GM19043 (cell line): ENCODE results near the gene HABP4.

Experiments
- ATAC-seq: cut with Tn5 transposase; IDR thresholded peaks from one replicate; pipeline ENCODE4 v1.9.1; 2021; ENCODE audit warnings: low read depth; ENCODE audit not compliant: unreplicated experiment

The HABP4 gene

DNA sequence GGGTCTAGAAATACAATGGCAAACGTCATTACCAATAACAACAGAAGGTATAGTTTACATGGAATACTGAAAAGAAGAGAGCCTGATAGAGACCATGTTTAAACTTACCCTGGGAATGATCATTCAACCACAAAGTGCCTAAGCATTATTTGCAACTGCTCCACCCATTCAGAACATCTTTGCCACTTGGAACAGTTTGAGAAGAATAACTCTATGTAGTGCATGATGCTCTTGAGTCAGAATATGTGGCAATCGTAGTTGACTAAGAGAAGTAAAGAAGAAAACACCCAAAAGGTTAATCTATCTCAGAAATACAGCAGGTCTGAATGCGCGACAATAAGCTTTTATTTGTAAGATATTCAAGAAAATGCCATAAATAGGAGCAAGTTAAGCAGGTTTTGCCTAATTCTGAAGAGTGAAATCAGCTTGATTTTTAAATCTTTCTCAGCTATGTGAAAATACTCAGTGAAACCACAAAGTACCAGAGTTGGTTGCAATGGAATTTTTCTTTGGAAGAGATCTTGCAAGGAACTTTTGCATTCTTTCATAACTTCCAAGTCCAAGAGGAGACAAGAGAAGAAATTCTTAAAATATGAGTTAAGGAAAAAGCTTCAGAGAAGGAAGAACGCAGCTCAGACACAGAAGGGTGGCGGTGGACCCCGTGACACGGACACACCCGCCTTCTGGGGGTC is 64.3 kb downstream of the HABP4 start:
- ATAC-seq = no peak

DNA sequence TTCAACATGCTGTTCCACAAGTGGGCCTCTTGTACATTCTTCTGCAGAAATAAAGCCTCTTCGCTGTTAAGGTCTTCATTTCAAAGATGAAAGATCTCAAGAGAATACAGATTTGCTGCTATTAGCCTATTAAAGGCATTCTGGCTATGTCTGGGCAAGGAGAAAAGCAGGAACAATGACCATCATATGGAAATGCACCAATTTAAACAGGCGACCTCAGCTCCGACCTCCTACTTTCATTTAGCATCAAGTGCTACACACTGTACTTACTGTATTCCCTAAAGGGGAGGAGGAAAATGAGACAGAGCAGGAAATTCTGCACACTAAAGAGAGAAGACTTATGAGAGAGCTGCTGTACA is 64.8 kb downstream of the HABP4 start:
- ATAC-seq = no peak

DNA sequence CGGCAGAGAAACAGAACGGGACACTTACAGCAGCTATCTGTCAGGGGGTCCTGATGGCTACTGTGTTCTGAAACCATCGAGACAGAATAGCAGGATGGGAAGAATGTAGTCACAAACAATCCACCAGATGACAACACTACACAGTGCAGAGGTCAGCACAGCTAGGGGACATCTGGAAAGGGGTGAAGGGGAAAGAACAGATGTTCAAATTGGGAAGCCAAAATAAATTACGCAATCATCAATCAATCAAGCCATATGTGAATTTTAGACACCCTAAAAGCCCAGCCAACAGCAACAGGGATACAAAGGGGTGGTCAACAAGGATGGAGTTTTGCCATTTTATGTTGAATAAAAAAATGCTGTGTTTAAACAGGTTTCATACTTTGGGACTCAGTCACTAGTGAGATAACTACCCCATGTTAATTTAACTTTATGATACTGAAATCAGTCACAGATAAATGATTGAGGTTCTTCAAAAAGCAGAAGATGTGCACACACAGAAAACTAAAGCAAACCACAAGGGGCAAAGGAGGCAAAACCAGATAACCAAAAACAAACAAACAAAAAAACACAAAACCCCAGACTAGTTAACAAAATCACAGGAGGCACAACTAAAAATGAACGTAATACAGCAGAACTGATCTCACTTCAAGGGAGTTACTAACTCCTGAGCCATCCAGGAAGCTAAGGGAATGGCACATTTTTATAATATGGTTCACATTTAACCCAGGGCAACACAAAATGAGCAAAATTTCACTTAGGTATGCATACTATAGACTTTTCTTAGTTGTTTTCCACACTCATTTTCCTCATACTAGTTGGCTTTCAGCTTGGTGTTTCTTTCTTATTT is 65.9 kb downstream of the HABP4 start:
- no peak for ATAC-seq

DNA sequence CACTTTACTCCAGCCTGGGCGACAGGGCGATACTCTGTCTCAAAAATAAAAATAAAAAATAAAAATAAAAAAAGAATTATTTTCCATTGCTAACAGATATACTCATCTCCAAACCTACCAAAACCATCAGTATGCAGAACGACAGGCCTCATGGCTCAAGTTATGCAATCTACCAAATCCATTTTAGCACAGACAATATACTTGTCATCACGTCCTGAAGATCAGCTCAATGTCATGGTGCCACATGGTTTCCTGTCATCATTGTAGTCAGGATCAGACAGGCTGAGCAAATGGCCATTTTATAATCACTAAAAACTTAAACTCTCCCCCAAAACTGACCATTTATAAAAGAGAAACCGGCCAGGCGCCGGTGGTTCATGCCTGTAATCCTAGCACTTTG is 69.1 kb downstream of the HABP4 start:
- ATAC-seq = no peak

DNA sequence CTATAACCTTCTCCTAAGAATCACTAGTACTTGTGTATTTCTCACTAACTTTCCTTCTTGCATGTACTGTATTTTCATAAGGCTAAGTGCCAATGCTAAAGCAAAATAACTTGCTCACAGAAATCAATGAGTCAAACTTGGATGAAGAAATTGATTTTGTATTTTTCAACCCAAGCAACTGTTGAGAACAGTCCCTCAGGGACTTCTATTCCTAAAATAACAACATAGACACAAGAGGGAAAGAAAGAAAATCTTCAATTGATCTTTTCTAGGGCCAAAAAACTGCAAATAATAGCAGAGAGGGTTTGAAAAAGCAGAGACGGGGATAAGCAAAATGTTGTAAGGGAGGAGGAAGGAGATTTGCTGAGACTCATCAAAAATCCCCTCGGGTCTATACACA is 69.8 kb downstream of the HABP4 start:
- ATAC-seq = no peak

DNA sequence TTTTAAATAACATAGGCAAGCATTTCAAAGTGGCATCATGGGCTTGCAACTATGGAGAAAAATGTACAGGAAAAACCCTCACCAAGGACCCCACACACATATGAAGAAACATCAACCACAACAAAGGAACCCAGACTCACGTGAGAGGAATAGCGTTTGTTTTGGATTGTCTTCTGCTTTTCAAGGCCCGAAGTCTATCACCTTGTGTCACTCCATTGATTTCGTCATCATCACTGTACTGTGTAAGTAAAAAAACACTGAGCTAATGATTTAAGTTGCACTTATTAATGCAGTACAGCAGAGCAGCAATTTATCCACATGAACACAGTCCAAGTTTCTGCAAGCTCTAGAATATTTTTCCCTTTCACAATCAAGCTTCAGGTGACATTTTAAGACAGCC is 72.4 kb downstream of the HABP4 start:
- no peak for ATAC-seq

DNA sequence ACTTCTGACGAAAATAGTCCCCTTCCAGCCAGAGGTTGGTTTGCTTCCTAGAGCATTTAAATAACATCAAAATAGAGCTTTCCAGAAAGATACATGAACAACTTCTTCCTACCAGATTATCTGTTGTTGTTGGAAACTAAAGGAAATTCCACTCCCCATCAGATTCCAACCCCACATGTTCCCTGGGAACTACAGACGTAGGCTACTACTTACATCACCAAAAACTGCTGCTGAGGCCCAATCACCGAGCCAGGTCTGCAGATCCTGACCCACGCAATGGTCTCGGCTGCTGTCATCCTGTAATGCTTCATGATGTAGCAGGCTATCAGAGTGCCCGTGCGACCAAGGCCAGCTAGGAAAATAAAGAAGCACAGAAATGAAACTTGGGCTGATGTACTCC is 73.4 kb downstream of the HABP4 start:
- ATAC-seq = no peak

DNA sequence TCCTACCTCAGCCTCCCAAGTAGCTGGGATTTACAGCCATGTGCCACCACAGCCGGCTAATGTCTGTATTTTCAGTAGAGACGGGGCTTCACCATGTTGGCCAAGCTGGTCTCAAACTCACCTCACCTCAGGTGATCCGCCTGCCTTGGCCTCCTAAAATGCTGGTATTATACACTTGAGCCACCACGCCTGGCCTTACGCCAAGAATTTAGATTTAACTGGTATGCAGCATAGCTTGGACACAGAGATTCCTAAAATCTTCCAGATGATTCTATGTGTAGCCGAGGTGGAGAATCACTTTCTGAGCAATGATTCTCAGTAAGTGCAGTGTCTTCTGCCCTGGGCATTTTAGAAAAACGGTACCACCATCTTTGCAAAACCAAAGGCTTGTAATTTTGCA is 74.1 kb downstream of the HABP4 start:
- no peak for ATAC-seq

DNA sequence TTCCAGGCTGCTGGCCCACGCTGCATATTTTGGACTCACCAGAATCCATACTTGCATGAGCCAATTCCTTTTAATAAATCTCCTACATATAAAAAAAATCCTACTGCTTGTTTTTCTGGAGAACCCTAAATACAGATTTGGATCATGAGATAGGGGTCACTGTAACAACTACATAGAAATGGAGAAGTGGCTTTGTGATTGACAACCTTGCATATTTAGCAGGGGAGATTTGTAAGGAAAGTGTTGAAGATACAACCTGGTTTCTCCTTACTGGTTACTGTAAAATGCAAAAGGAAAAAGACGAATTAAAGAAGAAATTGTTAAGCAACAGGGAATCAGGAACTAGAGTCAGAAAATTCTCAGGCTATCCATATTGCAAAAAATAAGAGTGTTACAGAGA is 74.8 kb downstream of the HABP4 start:
- no peak for ATAC-seq

DNA sequence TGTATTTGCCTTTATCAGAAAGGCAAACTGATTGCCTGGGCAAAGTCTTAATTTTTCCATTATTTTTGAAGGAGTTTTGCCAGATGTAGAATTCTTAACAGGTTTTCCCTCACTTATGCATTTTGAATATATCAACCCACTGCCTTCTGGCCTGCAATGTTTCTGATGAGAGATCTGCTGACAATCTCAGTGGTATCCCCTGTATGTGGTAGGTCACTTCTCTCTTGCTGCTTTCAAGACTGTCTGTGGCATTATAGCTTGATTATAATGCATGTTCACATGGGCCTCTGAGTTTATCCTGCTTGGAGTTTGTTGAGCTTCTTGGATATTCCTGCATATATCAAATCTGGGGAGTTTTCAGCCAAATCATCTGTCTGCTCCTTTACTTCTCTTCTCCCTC is 82.2 kb downstream of the HABP4 start:
- no peak for ATAC-seq

DNA sequence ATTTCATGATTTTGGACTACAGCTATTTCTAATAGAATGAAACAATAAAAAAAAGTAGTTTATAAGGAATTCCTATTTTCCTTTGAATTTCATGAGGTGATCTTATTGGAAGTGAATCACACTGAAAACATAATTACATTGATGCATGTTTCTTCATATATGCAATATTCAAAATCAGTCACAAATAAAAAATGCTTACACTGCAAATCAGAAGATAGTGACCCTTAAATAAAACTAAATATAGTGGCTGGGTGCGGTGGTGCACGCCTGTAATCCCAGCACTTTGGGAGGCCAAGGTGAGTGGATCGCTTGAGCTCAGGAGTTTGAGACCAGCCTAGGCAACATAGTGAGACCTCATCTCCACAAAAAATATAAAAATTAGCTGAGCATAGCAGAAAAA is 90.1 kb downstream of the HABP4 start:
- no peak for ATAC-seq
